Neural cell (in vitro differentiated cells): ENCODE data around the gene PGA3.

ENCODE experiments used
- CTCF ChIP-seq: fragments of 450-650 bp; IDR thresholded peaks from 2 replicates; pipeline ENCODE4 v1.5.1; 2014; ENCODE audit warnings: antibody characterized with exemption, mild to moderate bottlenecking, moderate library complexity; ENCODE audit not compliant: poor library complexity, severe bottlenecking
- RAD21 ChIP-seq: fragments of 450-650 bp; conservative IDR thresholded peaks from 2 replicates; pipeline ENCODE4 v1.6.1; 2014; ENCODE audit warnings: antibody characterized with exemption, mild to moderate bottlenecking, moderate library complexity

- no peak for TF ChIP-seq RAD21
- peak; percentile 49 for TF ChIP-seq CTCF
Measured at GRCh38 chr11:61161190-61162091, 41.9 kb upstream of the PGA3 start, which contains the start of gene VPS37C.
